IPS-18c (cell line): ENCODE data around the gene SF3B1.
"Not testable (repeated sequence)": the region's sequence is repeated elsewhere in the genome, so short reads cannot be mapped to it uniquely, and the experiment has no call there.

ENCODE experiments used
- H3K4me3 ChIP-seq: 2 replicates; pipeline ENCODE4 v1.7.0; 2013; ENCODE audit warnings: low read depth, mild to moderate bottlenecking, low read length, moderate library complexity; ENCODE audit not compliant: insufficient read depth
- H3K9me3 ChIP-seq: one replicate; pipeline ENCODE4 v1.6.1; 2013; ENCODE audit warnings: mild to moderate bottlenecking, low read length, moderate library complexity; ENCODE audit not compliant: control insufficient read depth, insufficient read depth

Gene SF3B1

GRCh38 chr2:197434541-197435513 lies at the start of gene SF3B1:
Gene SF3B1 (minus strand): TSS chr2:197435028. CDS start chr2:197434999, 29 bp downstream.
- no peaks in the 10 kb centered on the region for H3K9me3 ChIP-seq
- peak within 1 kb of the TSS; percentile 86 for H3K4me3 ChIP-seq

DNA sequence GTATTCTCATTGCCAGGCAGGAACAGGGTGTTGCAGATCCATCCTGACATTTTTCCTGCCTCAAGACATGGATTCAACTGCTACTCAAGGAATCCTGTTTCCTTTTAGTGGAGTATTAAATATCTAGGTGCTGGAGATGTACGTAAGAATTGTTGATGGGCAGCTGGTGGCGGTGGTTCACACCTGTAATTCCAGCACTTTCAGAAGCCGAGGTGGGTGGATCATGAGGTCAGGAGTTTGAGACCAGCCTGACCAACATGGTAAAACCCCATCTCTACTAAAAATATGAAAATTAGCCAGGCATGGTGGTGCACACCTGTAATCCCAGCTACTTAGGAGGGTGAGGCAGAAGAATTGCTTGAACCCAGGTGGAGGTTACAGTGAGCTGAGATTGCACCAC lies 49.4 kb upstream of the SF3B1 start:
- not testable (repeated sequence) for H3K4me3 ChIP-seq, H3K9me3 ChIP-seq

- Histone ChIP-seq H3K9me3 (no peaks in the 10 kb centered on the region), H3K4me3 (no peak overlapping the region)
These were observed 45.6 kb upstream of the SF3B1 start for GRCh38 chr2:197480165-197481036.

- Histone ChIP-seq H3K4me3 (no peak overlapping the region), H3K9me3 (no peaks in the 10 kb centered on the region)
These were observed 43.0 kb upstream of the SF3B1 start for GRCh38 chr2:197477797-197478196.

- no peaks in the 10 kb centered on the region for H3K9me3 ChIP-seq
- no peak overlapping the region for H3K4me3 ChIP-seq
These were observed 37.3 kb upstream of the SF3B1 start for GRCh38 chr2:197472166-197472565.

DNA sequence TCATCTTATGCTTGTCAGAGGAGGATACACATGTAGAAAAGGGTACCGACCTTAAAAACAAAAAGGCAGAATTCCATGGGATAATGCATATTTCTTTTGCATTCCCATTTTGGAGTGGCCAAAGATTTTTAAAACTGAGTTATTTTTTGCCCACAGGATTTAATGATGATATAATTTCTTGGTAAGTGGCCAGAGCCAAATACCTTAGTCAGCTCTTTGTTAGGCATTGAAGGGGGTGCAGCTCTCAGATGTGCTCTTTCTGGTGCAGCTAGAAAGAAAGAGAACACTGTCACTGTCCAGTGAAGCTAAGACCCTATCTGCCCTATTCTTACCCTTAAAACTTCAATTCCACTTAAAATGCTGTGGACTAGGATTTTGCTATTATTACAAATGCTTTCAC lies 29.3 kb upstream of the SF3B1 start:
- no peaks in the 10 kb centered on the region for H3K9me3 ChIP-seq
- H3K4me3 ChIP-seq: no peak overlapping the region

DNA sequence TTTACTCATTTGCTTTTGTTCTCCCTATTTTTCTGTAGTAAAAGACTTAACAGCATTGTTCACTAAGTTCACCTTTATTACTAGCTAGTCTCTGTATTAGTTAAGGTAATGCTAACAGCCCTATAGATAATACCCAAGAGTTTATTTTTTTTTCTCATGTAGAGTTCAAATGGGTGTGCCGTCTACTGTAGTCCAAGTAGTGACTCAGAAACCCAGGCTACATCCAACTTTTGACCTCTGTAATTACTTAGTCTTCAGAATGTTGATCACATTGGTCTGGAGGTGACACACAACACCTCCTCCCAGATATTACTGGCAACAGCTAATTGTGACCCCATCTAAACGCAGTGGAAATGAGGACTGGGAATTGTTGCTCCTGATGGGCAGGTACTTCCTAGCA lies 26.2 kb upstream of the SF3B1 start:
- Histone ChIP-seq H3K9me3 (no peaks in the 10 kb centered on the region), H3K4me3 (no peak overlapping the region)

DNA sequence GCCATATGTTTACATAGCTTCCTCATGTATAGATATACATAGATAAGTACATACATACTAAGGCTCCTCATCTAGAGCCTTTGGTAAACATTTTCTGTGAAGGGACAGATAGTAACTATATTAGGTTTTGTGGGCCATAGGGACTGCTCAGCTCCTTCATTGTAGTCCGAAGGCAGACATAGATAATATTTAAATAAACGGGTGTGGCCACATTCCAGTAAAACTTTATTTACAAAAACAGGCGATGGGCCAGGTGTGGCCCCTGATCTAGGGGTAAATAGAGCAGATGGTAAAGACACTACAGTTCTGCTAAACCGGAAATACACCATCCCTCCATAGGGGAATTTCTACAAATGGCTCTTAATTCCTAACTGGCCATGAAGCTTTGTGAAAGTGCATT lies 25.8 kb upstream of the SF3B1 start:
- Histone ChIP-seq H3K9me3 (no peaks in the 10 kb centered on the region), H3K4me3 (no peak overlapping the region)

GRCh38 chr2:197455428-197455827 lies 20.6 kb upstream of the SF3B1 start:
- no peak overlapping the region for H3K4me3 ChIP-seq

GRCh38 chr2:197454923-197455322 lies 20.1 kb upstream of the SF3B1 start:
- no peaks in the 10 kb centered on the region for H3K9me3 ChIP-seq
- H3K4me3 ChIP-seq: no peak overlapping the region

More at GRCh38 chr2:197455428-197455827, 20.6 kb upstream of the SF3B1 start:
- no peaks in the 10 kb centered on the region for H3K9me3 ChIP-seq

GRCh38 chr2:197453914-197454398 lies 19.1 kb upstream of the SF3B1 start:
- Histone ChIP-seq H3K9me3 (no peaks in the 10 kb centered on the region), H3K4me3 (peak overlapping the region; percentile 100)

GRCh38 chr2:197453123-197453913 lies 18.5 kb upstream of the SF3B1 start, which contains the start of gene COQ10B:
Gene COQ10B (plus strand): TSS chr2:197453552. CDS start chr2:197453561, 9 bp downstream.
- Histone ChIP-seq H3K9me3 (no peaks in the 10 kb centered on the region), H3K4me3 (peak within 1 kb of the TSS; percentile 100)

DNA sequence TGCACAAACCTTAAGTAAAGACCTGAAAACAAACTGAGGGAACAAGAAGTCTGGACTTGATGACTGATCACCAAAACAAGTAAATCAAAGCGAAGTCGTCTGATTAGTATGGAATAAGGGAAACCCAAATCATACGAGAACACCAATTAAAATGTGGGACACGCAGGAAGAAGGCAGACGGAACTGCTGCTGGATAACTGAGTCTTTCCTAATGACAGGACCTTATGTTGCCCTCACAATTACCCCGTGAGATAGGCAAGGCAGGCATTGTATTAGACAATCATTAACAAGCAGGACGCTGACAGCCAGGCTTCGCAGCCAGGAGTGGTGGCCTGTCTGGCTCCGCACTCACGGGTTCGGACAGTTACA lies 17.9 kb upstream of the SF3B1 start:
- H3K9me3 ChIP-seq: no peaks in the 10 kb centered on the region
- H3K4me3 ChIP-seq: peak overlapping the region; percentile 56

GRCh38 chr2:197450935-197451358 lies 16.1 kb upstream of the SF3B1 start:
- H3K9me3 ChIP-seq, H3K4me3 ChIP-seq: not testable (repeated sequence)

DNA sequence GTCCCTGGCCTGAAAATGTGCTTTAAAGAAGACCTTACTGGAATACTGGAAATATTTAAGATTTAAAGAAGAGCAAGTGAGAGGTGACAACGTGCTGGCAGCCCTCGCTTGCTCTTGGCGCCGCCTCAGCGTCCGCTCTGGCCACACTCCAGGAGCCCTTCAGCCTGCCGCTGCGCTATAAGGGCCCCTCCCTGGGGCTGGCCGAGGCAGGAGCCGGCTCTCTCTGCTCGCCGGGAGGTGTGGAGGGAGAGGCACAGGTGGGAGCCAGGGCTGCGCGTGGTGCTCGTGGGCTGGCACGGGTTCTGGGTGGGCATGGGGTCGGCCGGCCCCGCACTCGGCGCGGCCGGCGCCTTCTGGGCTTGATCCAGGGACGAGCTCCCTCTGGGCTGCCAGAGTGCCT lies 15.6 kb upstream of the SF3B1 start:
- H3K9me3 ChIP-seq: no peaks in the 10 kb centered on the region
- H3K4me3 ChIP-seq: no peak overlapping the region

DNA sequence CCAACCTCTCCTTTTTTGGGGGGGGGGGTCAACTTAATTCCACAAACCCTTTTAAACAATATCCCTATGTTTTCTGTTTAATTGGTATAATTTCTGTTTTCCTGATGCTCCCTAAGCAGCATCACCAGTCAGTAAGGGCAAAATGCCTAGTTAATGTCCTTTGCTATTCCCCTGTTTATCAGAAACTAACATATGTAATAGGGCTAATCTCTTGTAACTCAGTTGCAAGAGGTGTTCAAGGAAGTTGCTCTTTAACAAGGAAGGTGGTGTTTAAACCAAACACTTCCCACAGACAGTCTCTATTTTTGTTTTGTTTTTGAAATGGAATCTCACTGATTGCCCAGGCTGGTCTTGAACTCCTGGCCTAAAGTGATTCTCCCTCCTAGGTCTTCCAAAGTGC lies 12.0 kb upstream of the SF3B1 start:
- no peaks in the 10 kb centered on the region for H3K9me3 ChIP-seq
- no peak overlapping the region for H3K4me3 ChIP-seq

DNA sequence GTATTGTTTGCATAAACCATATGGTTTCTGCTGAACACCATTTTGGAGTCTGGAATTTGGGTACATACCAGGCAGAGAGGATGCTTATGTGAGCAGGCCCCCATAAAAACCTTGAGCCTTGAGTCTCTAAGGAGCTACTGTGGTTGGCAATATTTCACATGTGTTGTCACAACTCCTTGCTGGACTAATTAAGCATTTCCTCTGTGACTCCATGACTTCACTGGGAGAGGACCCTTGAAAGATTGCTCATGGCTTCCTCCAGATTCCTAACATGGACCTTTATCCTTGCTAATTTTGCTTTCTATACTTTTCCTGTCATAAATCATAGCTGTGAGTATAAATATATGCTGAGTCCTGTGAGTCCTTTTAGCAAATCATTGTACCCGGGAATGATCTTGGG lies 10.9 kb upstream of the SF3B1 start:
- no peaks in the 10 kb centered on the region for H3K9me3 ChIP-seq
- H3K4me3 ChIP-seq: no peak overlapping the region
